CD8-positive, alpha-beta memory T cell (primary cell): ENCODE results near the gene DIAPH2. TPM values are rescaled to one million over a fixed set of nuclear protein-coding genes. Genes with fewer than 3 reads are reported as not detected.

ENCODE experiments used
- CTCF ChIA-PET: fragments of 350-600 bp; sonication (Branson Sonifier 250); formaldehyde crosslinking; loops from one replicate; lab custom pipeline; 2021; ENCODE audit warnings: antibody characterized with exemption; lab: Charles Lee
- POLR2A ChIA-PET: fragments of 350-600 bp; sonication (Branson Sonifier 250); formaldehyde crosslinking; loops from one replicate; lab custom pipeline; 2021; ENCODE audit warnings: antibody characterized with exemption; lab: Charles Lee
- DNase-seq, 5 donors: peaks; one replicate each; pipeline versions ENCODE4 v3.0.0 to v3.0.0-alpha.2; 2020 to 2022; ENCODE audit warnings: mixed read lengths in 1 of 5
- H3K27ac ChIP-seq: one replicate; pipeline ENCODE4 v1.7.0; 2013; ENCODE audit warnings: low read depth, mild to moderate bottlenecking, low read length, moderate library complexity
- H3K27me3 ChIP-seq: 2 replicates; pipeline ENCODE4 v1.7.0; 2013; ENCODE audit warnings: low read length, mild to moderate bottlenecking; ENCODE audit not compliant: insufficient read depth, poor library complexity, severe bottlenecking
- H3K36me3 ChIP-seq: 2 replicates; pipeline ENCODE4 v1.7.0; 2013; ENCODE audit warnings: mild to moderate bottlenecking, low read length, moderate library complexity; ENCODE audit not compliant: insufficient read depth
- H3K4me1 ChIP-seq: 2 replicates; pipeline ENCODE4 v1.7.0; 2013; ENCODE audit warnings: mild to moderate bottlenecking, low read length, moderate library complexity; ENCODE audit not compliant: insufficient read depth
- H3K4me3 ChIP-seq: 2 replicates; pipeline ENCODE4 v1.7.0; 2013; ENCODE audit warnings: mild to moderate bottlenecking, low read length
- H3K9me3 ChIP-seq: 2 replicates; pipeline ENCODE4 v1.7.0; 2013; ENCODE audit warnings: mild to moderate bottlenecking, low read length
- H3K27ac Mint-ChIP-seq, 8 donors: one replicate each; pipeline ENCODE4 v1.8.0; 2020 to 2021; ENCODE audit warnings: mixed read lengths in 8 of 8, mild to moderate bottlenecking in 6 of 8, inconsistent platforms in 3 of 8, moderate library complexity in 3 of 8
- H3K27me3 Mint-ChIP-seq, 2 donors: one replicate each; pipeline ENCODE4 v1.8.0; 2020 to 2021; ENCODE audit warnings: mixed read lengths in 2 of 2, mild to moderate bottlenecking in 1 of 2, moderate library complexity in 1 of 2
- H3K36me3 Mint-ChIP-seq, 3 donors: one replicate each; pipeline ENCODE4 v1.8.0; 2020 to 2021; ENCODE audit warnings: mixed read lengths in 3 of 3, inconsistent platforms in 1 of 3, mild to moderate bottlenecking in 1 of 3
- H3K4me1 Mint-ChIP-seq, 3 donors: one replicate each; pipeline ENCODE4 v1.8.0; 2020 to 2021; ENCODE audit warnings: mixed read lengths in 3 of 3, inconsistent platforms in 1 of 3, mild to moderate bottlenecking in 1 of 3
- H3K4me3 Mint-ChIP-seq, 7 donors: one replicate each; pipeline ENCODE4 v1.8.0; 2020 to 2021; ENCODE audit warnings: mixed read lengths in 7 of 7, mild to moderate bottlenecking in 6 of 7, moderate library complexity in 4 of 7, inconsistent platforms in 2 of 7
- H3K9me3 Mint-ChIP-seq, 5 donors: one replicate each; pipeline ENCODE4 v1.8.0; 2020 to 2022; ENCODE audit warnings: mixed read lengths in 5 of 5, mild to moderate bottlenecking in 3 of 5, moderate library complexity in 2 of 5, inconsistent platforms in 1 of 5
- polyA plus RNA-seq: library from polyadenylated mRNA; unstranded; fragments of 300-500 nt; fragmentation: Illumina TruSeq; gene quantifications from one replicate; pipeline ENCODE4 v1.2.3, GENCODE V29; 2021
- total RNA-seq, 2 experiments: library from RNA; stranded (reverse); gene quantifications; one replicate each; pipeline ENCODE4 v1.2.3, GENCODE V29; 2021

Gene DIAPH2
- total and polyA plus RNA-seq, 3 experiments from 2014 or later, result 5.6 to 11.5 (median 6.0) TPM

DNA sequence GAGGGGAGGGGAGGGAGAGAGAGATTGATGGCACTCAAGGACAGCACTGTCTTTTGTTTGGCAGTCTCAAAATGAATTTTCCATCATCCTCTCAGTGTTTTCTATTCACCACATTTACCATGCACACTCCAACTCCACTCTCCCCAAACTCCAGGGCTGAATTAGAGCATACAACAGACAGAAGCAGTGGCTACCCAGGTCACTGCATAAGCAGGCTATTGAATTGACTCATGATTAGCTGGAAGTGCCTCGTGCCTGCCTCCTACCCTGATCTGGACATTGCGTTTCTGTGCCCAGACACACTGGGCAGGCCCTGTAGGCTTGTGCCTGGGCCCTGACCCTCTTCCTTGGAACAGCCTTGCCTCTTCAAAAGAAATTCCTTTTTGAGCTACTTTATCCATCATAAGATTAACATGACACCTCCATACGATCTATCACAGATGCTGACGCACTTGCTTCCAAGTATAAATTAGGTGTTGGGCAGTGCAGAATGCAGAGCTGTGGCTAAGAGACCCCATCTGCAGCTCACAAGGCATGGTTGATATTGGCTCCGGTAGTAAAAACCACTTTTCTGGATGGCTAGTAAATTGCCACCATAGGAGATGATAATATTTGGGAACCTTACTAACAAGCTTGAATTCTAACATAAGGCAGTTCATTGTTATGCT, 952.0 kb downstream of the DIAPH2 start:
- Mint-ChIP-seq H3K36me3 (no peaks in the 10 kb centered on the region), H3K4me3 (no peak overlapping the region), H3K27me3 (peaks cover 0 to 5% of the 10 kb centered on the region in 2 donors), H3K9me3 (no peaks in the 10 kb centered on the region), H3K27ac (no peak overlapping the region), H3K4me1 (peaks cover 0 to 7% (median 5%) of the 10 kb centered on the region in 3 donors)
- no peaks in the 10 kb centered on the region for H3K4me1 ChIP-seq
- no peak for DNase-seq
- H3K27ac ChIP-seq, result no peak overlapping the region
- no peak overlapping the region for H3K4me3 ChIP-seq
- H3K27me3 ChIP-seq, result no peaks in the 10 kb centered on the region
- H3K36me3 ChIP-seq, result no peaks in the 10 kb centered on the region
- CTCF ChIA-PET, result no interaction called here
- H3K9me3 ChIP-seq, result no peaks in the 10 kb centered on the region
- POLR2A ChIA-PET, result no interaction called here

DNA sequence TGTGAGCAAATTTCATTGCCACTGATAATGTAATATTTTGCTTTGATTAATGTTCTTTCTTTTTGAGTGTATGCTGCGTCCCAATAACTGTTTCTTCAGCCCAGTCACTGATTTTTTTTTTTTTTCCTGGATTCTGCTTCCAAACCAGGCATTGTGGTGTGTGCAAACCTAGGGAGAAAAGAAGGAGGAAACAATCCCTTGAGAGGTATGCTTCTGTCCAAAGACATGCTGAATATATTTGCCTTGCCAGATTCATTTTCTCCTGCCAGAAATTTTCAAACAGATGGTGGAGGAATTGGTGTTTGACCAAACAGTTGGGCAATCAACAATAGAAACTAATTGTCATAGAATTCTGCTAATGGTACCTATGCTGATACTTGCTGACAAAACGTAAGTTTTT, 952.6 kb downstream of the DIAPH2 start:
- no peaks in the 10 kb centered on the region for H3K4me1 ChIP-seq
- Mint-ChIP-seq H3K4me3 (no peak overlapping the region), H3K9me3 (no peaks in the 10 kb centered on the region), H3K27ac (no peak overlapping the region), H3K36me3 (no peaks in the 10 kb centered on the region), H3K27me3 (peaks cover 0 to 5% of the 10 kb centered on the region in 2 donors), H3K4me1 (peaks cover 0 to 7% (median 5%) of the 10 kb centered on the region in 3 donors)
- POLR2A ChIA-PET, result no interaction called here
- no peaks in the 10 kb centered on the region for H3K36me3 ChIP-seq
- no peak overlapping the region for H3K4me3 ChIP-seq
- no peaks in the 10 kb centered on the region for H3K27me3 ChIP-seq
- CTCF ChIA-PET, result no interaction called here
- no peak overlapping the region for H3K27ac ChIP-seq
- no peak for DNase-seq
- no peaks in the 10 kb centered on the region for H3K9me3 ChIP-seq

DNA sequence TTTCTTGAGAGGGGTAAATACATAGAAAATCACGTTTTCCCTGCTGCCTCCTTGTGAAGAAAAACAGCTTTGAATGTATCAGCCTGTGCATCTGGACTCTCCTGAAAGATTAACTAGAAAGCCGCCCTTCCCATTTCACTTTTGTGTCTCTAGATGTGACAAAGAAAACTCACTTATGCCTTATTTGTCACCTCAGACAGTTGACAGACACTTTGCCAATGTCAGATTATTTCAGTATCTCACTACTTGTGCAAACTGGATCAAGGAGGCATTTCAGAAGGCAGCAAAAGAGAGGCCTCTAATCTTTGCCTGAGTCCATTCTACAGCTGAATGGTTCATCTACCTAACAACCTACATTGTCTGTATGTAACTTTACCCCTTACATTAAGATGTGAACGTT, 954.0 kb downstream of the DIAPH2 start:
- no peak for DNase-seq
- Histone ChIP-seq H3K36me3 (no peaks in the 10 kb centered on the region), H3K9me3 (no peaks in the 10 kb centered on the region), H3K4me3 (no peak overlapping the region), H3K4me1 (no peaks in the 10 kb centered on the region), H3K27ac (no peak overlapping the region), H3K27me3 (no peaks in the 10 kb centered on the region)
- Mint-ChIP-seq H3K4me1 (peaks cover 0 to 7% (median 5%) of the 10 kb centered on the region in 3 donors), H3K4me3 (no peak overlapping the region), H3K9me3 (peaks cover 0 to 1% (median 0%) of the 10 kb centered on the region in 5 donors), H3K27me3 (peaks cover 0 to 6% of the 10 kb centered on the region in 2 donors), H3K36me3 (no peaks in the 10 kb centered on the region), H3K27ac (no peak overlapping the region)
- POLR2A ChIA-PET, result no interaction called here
- CTCF ChIA-PET, result no interaction called here

DNA sequence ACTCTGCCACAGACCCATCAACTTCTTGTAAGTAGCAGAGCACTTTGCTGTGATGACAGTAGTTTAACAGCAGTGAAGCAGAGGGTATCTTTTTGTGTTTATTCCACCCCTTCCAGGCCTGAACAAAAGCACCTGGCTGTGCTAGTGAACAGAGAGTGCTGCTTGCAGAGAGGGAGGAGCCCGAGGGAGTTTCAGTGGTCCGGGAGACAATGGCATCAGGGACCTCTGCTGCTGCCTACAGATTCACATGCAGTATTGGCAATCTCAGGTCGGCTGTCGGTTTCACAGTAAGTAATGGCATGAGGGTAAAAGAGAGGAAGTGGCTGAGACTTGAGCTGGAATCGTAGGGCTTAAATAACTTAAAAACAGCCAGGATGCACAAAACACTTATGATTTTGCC, 954.9 kb downstream of the DIAPH2 start:
- ChIA-PET CTCF (no interaction called here), POLR2A (no interaction called here)
- H3K27ac ChIP-seq, result no peak overlapping the region
- peak overlapping the region in 2 of 8 donors; percentile 5 to 12 for H3K27ac Mint-ChIP-seq
- H3K4me3 ChIP-seq, result no peak overlapping the region
- peaks cover 0 to 7% (median 5%) of the 10 kb centered on the region in 3 donors for H3K4me1 Mint-ChIP-seq
- no peaks in the 10 kb centered on the region for H3K4me1 ChIP-seq
- peaks cover 0 to 1% (median 0%) of the 10 kb centered on the region in 5 donors for H3K9me3 Mint-ChIP-seq
- H3K4me3 Mint-ChIP-seq, result no peak overlapping the region
- H3K27me3 ChIP-seq, result no peaks in the 10 kb centered on the region
- H3K36me3 ChIP-seq, result no peaks in the 10 kb centered on the region
- H3K9me3 ChIP-seq, result no peaks in the 10 kb centered on the region
- H3K27me3 Mint-ChIP-seq, result peaks cover 0 to 6% of the 10 kb centered on the region in 2 donors
- no peak for DNase-seq
- H3K36me3 Mint-ChIP-seq, result no peaks in the 10 kb centered on the region

Other genes with a start within 250 kb of the DIAPH2 start
- under 1 TPM; 0.18 to 0.58 TPM for gene RPA4, start 199.1 kb downstream of the DIAPH2 start, total RNA-seq
- not detected for gene RPA4, start 199.1 kb downstream of the DIAPH2 start, polyA plus RNA-seq